Vagina (tissue), 2 donors: ENCODE results near the gene SSNA1.

ENCODE experiments used
- CTCF ChIP-seq, 3 experiments: fragments of 450-650 bp in 2 of 3; fragments of 200-600 bp in 1 of 3; sonication (generic) in 1 of 3; IDR thresholded peaks; one replicate each; pipeline ENCODE4 v1.5.1; 2017 to 2019; ENCODE audit warnings: antibody characterized with exemption in 3 of 3, mild to moderate bottlenecking in 2 of 3, moderate library complexity in 2 of 3
- POLR2AphosphoS5 ChIP-seq, 2 donors: sonication (generic); formaldehyde crosslinking; IDR thresholded peaks; one replicate each; pipeline ENCODE4 v1.9.0; 2017; ENCODE audit warnings: antibody characterized with exemption in 2 of 2, mild to moderate bottlenecking in 2 of 2, low read depth in 1 of 2; ENCODE audit not compliant: insufficient read depth in 1 of 2

- TF ChIP-seq POLR2AphosphoS5 (IDR thresholded peaks at IDR 0.05; ENCODE audit: insufficient read depth in 1 of 2, low read depth in 1 of 2) (no peak), CTCF (IDR thresholded peaks at IDR 0.05) (no peak)
These were observed 19.3 kb upstream of the SSNA1 start for GRCh38 chr9:137168904-137169856.
